IMR-90 (cell line): ENCODE results near the gene MTOR. TPM values are rescaled to one million over a fixed set of nuclear protein-coding genes. Genes with fewer than 3 reads are reported as not detected.

ENCODE experiments used
- ATAC-seq: fragments of 200-7000 bp; cut with Tn5 transposase; 2 replicates; pipeline ENCODE4 v1.9.1; 2020; ENCODE audit warnings: low read depth, mild to moderate bottlenecking, moderate library complexity
- BruUV-seq: library from RNA; stranded (reverse); fragments of 400-500 nt; replicated peaks from 2 replicates; lab custom pipeline; 2021; lab: Mats Ljungman, UMichigan
- CTCF ChIA-PET: fragments of 300-600 bp; formaldehyde crosslinking; extraction: SDS; loops from one replicate; lab custom pipeline; 2021; ENCODE audit warnings: antibody characterized with exemption; lab: Yijun Ruan, JAX
- POLR2A ChIA-PET: fragments of 300-600 bp; sonication (Branson Sonifier 250); formaldehyde crosslinking; loops from one replicate; lab custom pipeline; 2022; ENCODE audit warnings: antibody characterized with exemption; ENCODE audit not compliant: unreplicated experiment; lab: Charles Lee
- DNase-seq: peaks from one replicate; pipeline ENCODE4 v3.0.0; 2013
- H2AFZ ChIP-seq: replicated peaks from 2 replicates; pipeline ENCODE3; 2013; ENCODE audit warnings: low read length, mild to moderate bottlenecking; ENCODE audit not compliant: poor library complexity
- H2AK5ac ChIP-seq: 2 replicates; pipeline ENCODE4 v1.6.1; 2013; ENCODE audit warnings: low read depth, low read length, inconsistent platforms
- H2AK9ac ChIP-seq: replicated peaks from 2 replicates; pipeline ENCODE3; 2013; ENCODE audit warnings: mild to moderate bottlenecking, low read depth, low read length, moderate library complexity; ENCODE audit not compliant: poor library complexity
- H2BK120ac ChIP-seq: 2 replicates; pipeline ENCODE4 v1.6.1; 2013; ENCODE audit warnings: low read depth, low read length, inconsistent platforms
- H2BK15ac ChIP-seq: 3 replicates; pipeline ENCODE4 v1.6.1; 2013; ENCODE audit warnings: low read depth, low read length, inconsistent platforms
- H2BK20ac ChIP-seq: 2 replicates; pipeline ENCODE4 v1.6.1; 2013; ENCODE audit warnings: low read depth, mild to moderate bottlenecking, inconsistent platforms, low read length, moderate library complexity
- H2BK5ac ChIP-seq: 2 replicates; pipeline ENCODE4 v1.6.1; 2013; ENCODE audit warnings: mild to moderate bottlenecking, low read depth, low read length, inconsistent platforms; ENCODE audit not compliant: poor library complexity, severe bottlenecking
- H3K14ac ChIP-seq: replicated peaks from 2 replicates; pipeline ENCODE4 v1.6.1; 2013; ENCODE audit warnings: low read depth, low read length, inconsistent platforms
- H3K18ac ChIP-seq: 2 replicates; pipeline ENCODE4 v1.6.1; 2013; ENCODE audit warnings: low read depth, low read length, control low read depth
- H3K23ac ChIP-seq: 2 replicates; pipeline ENCODE4 v1.6.1; 2013; ENCODE audit warnings: low read depth, low read length, inconsistent platforms
- H3K27ac ChIP-seq: 2 replicates; pipeline ENCODE4 v1.5.1; 2013; ENCODE audit warnings: mild to moderate bottlenecking, control low read depth, low read length; ENCODE audit not compliant: insufficient read depth
- H3K27me3 ChIP-seq: 2 replicates; pipeline ENCODE4 v1.6.1; 2013; ENCODE audit warnings: low read length; ENCODE audit not compliant: control insufficient read depth, insufficient read depth
- H3K36me3 ChIP-seq: 2 replicates; pipeline ENCODE4 v1.6.1; 2013; ENCODE audit warnings: low read length, mixed read lengths; ENCODE audit not compliant: control insufficient read depth, insufficient read depth
- H3K4ac ChIP-seq: 2 replicates; pipeline ENCODE4 v1.6.1; 2013; ENCODE audit warnings: low read depth, low read length, inconsistent platforms
- H3K4me1 ChIP-seq: 2 replicates; pipeline ENCODE4 v1.6.1; 2013; ENCODE audit warnings: low read length, mixed read lengths; ENCODE audit not compliant: control insufficient read depth, insufficient read depth
- H3K4me2 ChIP-seq: 2 replicates; pipeline ENCODE4 v1.6.1; 2013; ENCODE audit warnings: low read depth, mild to moderate bottlenecking, control low read depth, low read length, moderate library complexity
- H3K4me3 ChIP-seq: 2 replicates; pipeline ENCODE4 v1.5.1; 2013; ENCODE audit warnings: low read depth, mild to moderate bottlenecking, control low read depth, low read length, moderate library complexity; ENCODE audit not compliant: insufficient read depth
- H3K56ac ChIP-seq: 2 replicates; pipeline ENCODE4 v1.6.1; 2013; ENCODE audit warnings: low read length, inconsistent platforms; ENCODE audit not compliant: insufficient read depth; ENCODE audit errors: extremely low read depth
- H3K79me1 ChIP-seq, 2 experiments: 2 replicates each; pipeline ENCODE4 v1.6.1; 2013; ENCODE audit warnings: low read length in 2 of 2, inconsistent platforms in 1 of 2, low read depth in 1 of 2
- H3K9ac ChIP-seq: 2 replicates; pipeline ENCODE4 v1.6.1; 2013; ENCODE audit warnings: low read depth, low read length, control low read depth
- H3K9me1 ChIP-seq: 2 replicates; pipeline ENCODE4 v1.6.1; 2013; ENCODE audit warnings: low read length, inconsistent platforms; ENCODE audit not compliant: insufficient read depth
- H3K9me3 ChIP-seq: 2 replicates; pipeline ENCODE4 v1.6.1; 2013; ENCODE audit warnings: low read length; ENCODE audit not compliant: control insufficient read depth, insufficient read depth
- H4K20me1 ChIP-seq: 2 replicates; pipeline ENCODE4 v1.6.1; 2013; ENCODE audit warnings: low read length, inconsistent platforms; ENCODE audit not compliant: insufficient read depth
- H4K5ac ChIP-seq: 2 replicates; pipeline ENCODE4 v1.6.1; 2013; ENCODE audit warnings: mild to moderate bottlenecking, low read depth, low read length, control low read depth
- H4K8ac ChIP-seq, 2 experiments: 2 replicates each; pipeline ENCODE4 v1.6.1; 2013; ENCODE audit warnings: low read depth in 2 of 2, low read length in 2 of 2, control low read depth in 1 of 2, inconsistent platforms in 1 of 2
- H4K91ac ChIP-seq: 2 replicates; pipeline ENCODE4 v1.6.1; 2013; ENCODE audit warnings: low read depth, low read length, inconsistent platforms; ENCODE audit not compliant: insufficient read depth
- BHLHE40 ChIP-seq: fragments of 150-350 bp; IDR thresholded peaks from 2 replicates; pipeline ENCODE4 v1.6.1; 2016; ENCODE audit warnings: mild to moderate bottlenecking, low read depth, low read length
- CEBPB ChIP-seq: IDR thresholded peaks from 2 replicates; pipeline ENCODE4 v1.6.1; 2012; ENCODE audit warnings: low read depth, low read length, improper control_type of control experiment
- CHD1 ChIP-seq: IDR thresholded peaks from 2 replicates; pipeline ENCODE4 v1.6.1; 2012; ENCODE audit warnings: low read depth, low read length, improper control_type of control experiment
- FOS ChIP-seq: fragments of 150-350 bp; IDR thresholded peaks from 2 replicates; pipeline ENCODE4 v1.6.1; 2016; ENCODE audit warnings: low read depth, low read length
- MAFK ChIP-seq: IDR thresholded peaks from 2 replicates; pipeline ENCODE4 v1.6.1; 2012; ENCODE audit warnings: low read depth, low read length, improper control_type of control experiment
- MAZ ChIP-seq: IDR thresholded peaks from 2 replicates; pipeline ENCODE4 v1.6.1; 2012; ENCODE audit warnings: low read depth, mild to moderate bottlenecking, low read length, improper control_type of control experiment, moderate library complexity, borderline replicate concordance
- MXI1 ChIP-seq: IDR thresholded peaks from 2 replicates; pipeline ENCODE4 v1.6.1; 2012; ENCODE audit warnings: low read depth, mild to moderate bottlenecking, low read length, moderate library complexity, borderline replicate concordance
- NFE2L2 ChIP-seq: fragments of 150-350 bp; IDR thresholded peaks from 2 replicates; pipeline ENCODE4 v1.6.1; 2016; ENCODE audit warnings: low read depth, mild to moderate bottlenecking, low read length
- POLR2A ChIP-seq: IDR thresholded peaks from 2 replicates; pipeline ENCODE4 v1.6.1; 2012; ENCODE audit warnings: mild to moderate bottlenecking, low read depth, low read length
- RAD21 ChIP-seq: IDR thresholded peaks from 2 replicates; pipeline ENCODE4 v1.6.1; 2012; ENCODE audit warnings: low read length, improper control_type of control experiment
- SMC3 ChIP-seq: fragments of 150-350 bp; IDR thresholded peaks from 2 replicates; pipeline ENCODE4 v1.6.1; 2016; ENCODE audit warnings: low read depth, mild to moderate bottlenecking, antibody characterized with exemption, low read length, moderate library complexity
- WGBS, 2 experiments: methylation state at CpG; one replicate each; pipeline versions ENCODE4 v1.1.5 to v1.1.7; 2013; ENCODE audit warnings: missing lambda C conversion rate in 2 of 2; ENCODE audit not compliant: insufficient read length in 1 of 2; ENCODE audit errors: extremely low coverage in 2 of 2; 5-methylcytosine and 5-hydroxymethylcytosine counted together
- dilution Hi-C: fragments of 300-500 bp; cut with HindIII; formaldehyde crosslinking; loops from one replicate; pipeline ENCODE4 v1.14.3; 2018; ENCODE audit warnings: low sequenced_read_pairs; ENCODE audit not compliant: unreplicated experiment
- in situ Hi-C: fragments of 300-500 bp; cut with MboI; formaldehyde crosslinking; loops from 3 replicates; pipeline ENCODE4 v1.14.3; 2019; ENCODE audit warnings: low sequenced_read_pairs, inconsistent platforms, mixed read lengths
- intact Hi-C: fragments of 100-400 bp; cut with micrococcal nuclease; formaldehyde crosslinking; loops from 2 replicates; pipeline ENCODE4 v1.10.0; 2022
- polyA plus RNA-seq, 3 experiments: library from polyadenylated mRNA; depleted of rRNA; stranded (reverse); fragments of >200 nt; gene quantifications; 2 replicates each; pipeline ENCODE4 v1.2.3, GENCODE V29; 2012; ENCODE audit warnings: low replicate concordance in 1 of 3
- total RNA-seq: library from RNA; depleted of rRNA; stranded (reverse); fragments of >200 nt; gene quantifications from 2 replicates; pipeline ENCODE4 v1.2.3, GENCODE V29; 2012
- TF ChIP-seq, protein P1 (sequence below): conservative IDR thresholded peaks from 2 replicates; pipeline ENCODE4 v1.5.1; 2012; ENCODE audit warnings: mild to moderate bottlenecking, low read depth, low read length, improper control_type of control experiment
- TF ChIP-seq, protein P2 (sequence below): fragments of 150-350 bp; IDR thresholded peaks from 2 replicates; pipeline ENCODE4 v1.6.1; 2017; ENCODE audit warnings: mild to moderate bottlenecking, antibody characterized with exemption, low read length, low read depth
- TF ChIP-seq, protein P3 (sequence below): fragments of 150-350 bp; IDR thresholded peaks from 2 replicates; pipeline ENCODE4 v1.6.1; 2016; ENCODE audit warnings: low read depth, mild to moderate bottlenecking, low read length, moderate library complexity, borderline replicate concordance

The MTOR gene
- total and polyA plus RNA-seq, 2 of the 4 experiments (the other 2 are of a cell fraction): 19.2 to 36.7 TPM

DNA sequence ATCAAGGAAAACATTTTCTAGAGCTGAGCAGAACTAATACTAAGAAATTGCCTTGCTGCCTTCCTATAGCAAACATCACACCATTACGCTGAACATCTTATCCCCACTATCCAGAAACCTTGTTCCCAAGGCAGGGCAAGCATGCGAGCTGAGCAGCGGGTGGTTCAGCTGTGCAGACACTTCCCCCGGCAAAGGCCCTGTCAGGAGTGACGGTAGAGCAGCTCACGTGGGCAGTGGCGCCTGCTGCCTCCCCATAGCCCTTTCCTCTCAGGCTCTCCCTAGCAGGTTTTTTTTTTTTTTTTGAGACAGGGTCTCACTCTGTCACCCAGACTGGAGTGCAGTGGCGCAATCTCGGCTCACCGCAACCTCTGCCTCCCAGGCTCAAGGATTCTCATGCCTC, 86.9 kb downstream of the MTOR start:
- intact Hi-C loops: no loop called here
- no TSS peak for BruUV-seq
- Histone ChIP-seq H4K8ac (no peak overlapping the region), H3K4me1 (peaks cover 17% of the 10 kb centered on the region), H3K79me1 (peaks cover 5 to 18% of the 10 kb centered on the region in 2 experiments), H3K9me1 (peaks cover 14% of the 10 kb centered on the region), H3K4me3 (no peak overlapping the region), H3K18ac (no peak overlapping the region), H3K9me3 (no peaks in the 10 kb centered on the region), H2BK120ac (no peak overlapping the region), H3K23ac (no peak overlapping the region), H2AK9ac (no peak overlapping the region), H2BK15ac (no peak overlapping the region), H2BK20ac (no peak overlapping the region), H2AK5ac (no peak overlapping the region), H3K4ac (no peak overlapping the region), H3K27me3 (no peaks in the 10 kb centered on the region), H2BK5ac (no peak overlapping the region), H2AFZ (no peak overlapping the region), H4K5ac (no peak overlapping the region), H4K91ac (no peak overlapping the region), H3K4me2 (no peak overlapping the region), H3K9ac (no peak overlapping the region), H4K20me1 (no peaks in the 10 kb centered on the region), H3K14ac (no peak overlapping the region), H3K36me3 (no peaks in the 10 kb centered on the region; the same call in none of the 2 replicates), H3K27ac (no peak overlapping the region), H3K56ac (no peak overlapping the region)
- in situ Hi-C loops: no loop called here
- DNase-seq (no peak), ATAC-seq (no peak)
- ChIA-PET CTCF (no interaction called here), POLR2A (no interaction called here)
- 100% methylated on average over 1 of the region's 10 CpGs; no CpG with 5 or more reads in 1 of the 2 experiments for WGBS, 2 experiments
- dilution Hi-C loops: no loop called here
- TF ChIP-seq CEBPB (no peak), RAD21 (no peak), CHD1 (no peak), MAFK (no peak), BHLHE40 (no peak), NFE2L2 (no peak), FOS (no peak), MAZ (no peak), SMC3 (no peak), POLR2A (no peak), MXI1 (no peak)
- TF ChIP-seq, protein P1, sequence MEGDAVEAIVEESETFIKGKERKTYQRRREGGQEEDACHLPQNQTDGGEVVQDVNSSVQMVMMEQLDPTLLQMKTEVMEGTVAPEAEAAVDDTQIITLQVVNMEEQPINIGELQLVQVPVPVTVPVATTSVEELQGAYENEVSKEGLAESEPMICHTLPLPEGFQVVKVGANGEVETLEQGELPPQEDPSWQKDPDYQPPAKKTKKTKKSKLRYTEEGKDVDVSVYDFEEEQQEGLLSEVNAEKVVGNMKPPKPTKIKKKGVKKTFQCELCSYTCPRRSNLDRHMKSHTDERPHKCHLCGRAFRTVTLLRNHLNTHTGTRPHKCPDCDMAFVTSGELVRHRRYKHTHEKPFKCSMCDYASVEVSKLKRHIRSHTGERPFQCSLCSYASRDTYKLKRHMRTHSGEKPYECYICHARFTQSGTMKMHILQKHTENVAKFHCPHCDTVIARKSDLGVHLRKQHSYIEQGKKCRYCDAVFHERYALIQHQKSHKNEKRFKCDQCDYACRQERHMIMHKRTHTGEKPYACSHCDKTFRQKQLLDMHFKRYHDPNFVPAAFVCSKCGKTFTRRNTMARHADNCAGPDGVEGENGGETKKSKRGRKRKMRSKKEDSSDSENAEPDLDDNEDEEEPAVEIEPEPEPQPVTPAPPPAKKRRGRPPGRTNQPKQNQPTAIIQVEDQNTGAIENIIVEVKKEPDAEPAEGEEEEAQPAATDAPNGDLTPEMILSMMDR: no peak
- TF ChIP-seq, protein P2, sequence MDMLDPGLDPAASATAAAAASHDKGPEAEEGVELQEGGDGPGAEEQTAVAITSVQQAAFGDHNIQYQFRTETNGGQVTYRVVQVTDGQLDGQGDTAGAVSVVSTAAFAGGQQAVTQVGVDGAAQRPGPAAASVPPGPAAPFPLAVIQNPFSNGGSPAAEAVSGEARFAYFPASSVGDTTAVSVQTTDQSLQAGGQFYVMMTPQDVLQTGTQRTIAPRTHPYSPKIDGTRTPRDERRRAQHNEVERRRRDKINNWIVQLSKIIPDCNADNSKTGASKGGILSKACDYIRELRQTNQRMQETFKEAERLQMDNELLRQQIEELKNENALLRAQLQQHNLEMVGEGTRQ: no peak
- TF ChIP-seq, protein P3, sequence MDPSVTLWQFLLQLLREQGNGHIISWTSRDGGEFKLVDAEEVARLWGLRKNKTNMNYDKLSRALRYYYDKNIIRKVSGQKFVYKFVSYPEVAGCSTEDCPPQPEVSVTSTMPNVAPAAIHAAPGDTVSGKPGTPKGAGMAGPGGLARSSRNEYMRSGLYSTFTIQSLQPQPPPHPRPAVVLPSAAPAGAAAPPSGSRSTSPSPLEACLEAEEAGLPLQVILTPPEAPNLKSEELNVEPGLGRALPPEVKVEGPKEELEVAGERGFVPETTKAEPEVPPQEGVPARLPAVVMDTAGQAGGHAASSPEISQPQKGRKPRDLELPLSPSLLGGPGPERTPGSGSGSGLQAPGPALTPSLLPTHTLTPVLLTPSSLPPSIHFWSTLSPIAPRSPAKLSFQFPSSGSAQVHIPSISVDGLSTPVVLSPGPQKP: no peak
